BLaER1 treated with 17β-estradiol and CSF1 and Interleukin-3, amounts not matched to agents 10 nM and 100 nM (cell line): ENCODE results near the gene KIAA1755.
A peak's percentile ranks its signal among the peaks of the same experiment; 100 is the strongest.

Source experiments
- H3K27ac ChIP-seq, 11 experiments: shearing (Covaris generic); formaldehyde crosslinking; 2 replicates each; pipeline ENCODE4 v1.8.1; 2022
- H3K27me3 ChIP-seq, 11 experiments: shearing (Covaris generic); formaldehyde crosslinking; 2 replicates each; pipeline ENCODE4 v1.8.1; 2022
- H3K36me3 ChIP-seq, 11 experiments: shearing (Covaris generic); formaldehyde crosslinking; 2 replicates each; pipeline ENCODE4 v1.8.1; 2022
- H3K4me1 ChIP-seq, 10 experiments: shearing (Covaris generic); formaldehyde crosslinking; 2 replicates each; pipeline ENCODE4 v1.8.1; 2022
- H3K4me2 ChIP-seq, 11 experiments: shearing (Covaris generic); formaldehyde crosslinking; 2 replicates each; pipeline ENCODE4 v1.8.1; 2022
- H3K4me3 ChIP-seq, 10 experiments: shearing (Covaris generic); formaldehyde crosslinking; 2 replicates each; pipeline ENCODE4 v1.8.1; 2022
- H3K9ac ChIP-seq, 11 experiments: shearing (Covaris generic); formaldehyde crosslinking; 2 replicates each; pipeline ENCODE4 v1.8.1; 2022
- H3K9me3 ChIP-seq, 11 experiments: shearing (Covaris generic); formaldehyde crosslinking; replicated peaks in 1 of 11; 2 replicates each; pipeline ENCODE4 v1.8.1; 2022
- H4K20me1 ChIP-seq, 11 experiments: shearing (Covaris generic); formaldehyde crosslinking; 2 replicates each; pipeline ENCODE4 v1.8.1; 2022
- Cebpa-rat ChIP-seq, 11 experiments: shearing (Covaris generic); IDR thresholded peaks; 2 replicates each; pipeline ENCODE4 v1.8.1; 2022

KIAA1755 gene

GRCh38 chr20:38245753-38246152 lies 14.8 kb downstream of the KIAA1755 start:
- H3K4me1 ChIP-seq = no peaks in the 10 kb centered on the region
- H3K4me3 ChIP-seq = no peak overlapping the region
- H4K20me1 ChIP-seq = no peaks in the 10 kb centered on the region
- peaks cover 36 to 54% (median 45%) of the 10 kb centered on the region in 11 experiments for H3K9me3 ChIP-seq
- no peak overlapping the region for H3K27ac ChIP-seq
- no peaks in the 10 kb centered on the region; a peak in 1 of 22 replicates for H3K36me3 ChIP-seq
- H3K27me3 ChIP-seq = no peaks in the 10 kb centered on the region
- H3K9ac ChIP-seq = no peak overlapping the region
- no peak overlapping the region for H3K4me2 ChIP-seq
- TF ChIP-seq Cebpa-rat (IDR thresholded peaks at IDR 0.05) = no peak

GRCh38 chr20:38243709-38244020 lies 16.9 kb downstream of the KIAA1755 start:
- Histone ChIP-seq H3K9me3 (peaks cover 46 to 62% (median 55%) of the 10 kb centered on the region in 11 experiments), H3K4me1 (no peaks in the 10 kb centered on the region), H3K4me2 (no peak overlapping the region), H3K4me3 (no peak overlapping the region; a peak in 1 of 20 replicates), H3K27me3 (no peaks in the 10 kb centered on the region), H3K27ac (no peak overlapping the region), H4K20me1 (no peaks in the 10 kb centered on the region), H3K9ac (no peak overlapping the region), H3K36me3 (no peaks in the 10 kb centered on the region; a peak in 1 of 22 replicates)
- TF ChIP-seq Cebpa-rat (IDR thresholded peaks at IDR 0.05) = no peak

GRCh38 chr20:38242848-38243708 lies 17.5 kb downstream of the KIAA1755 start:
- peaks cover 46 to 62% (median 55%) of the 10 kb centered on the region in 11 experiments for H3K9me3 ChIP-seq
- H3K36me3 ChIP-seq = no peaks in the 10 kb centered on the region; a peak in 1 of 22 replicates
- H3K27ac ChIP-seq = no peak overlapping the region
- no peaks in the 10 kb centered on the region for H3K27me3 ChIP-seq
- no peak for TF ChIP-seq Cebpa-rat (IDR thresholded peaks at IDR 0.05)
- no peak overlapping the region for H3K4me2 ChIP-seq
- H3K4me1 ChIP-seq = no peaks in the 10 kb centered on the region
- no peak overlapping the region; a peak in 1 of 20 replicates for H3K4me3 ChIP-seq
- H3K9ac ChIP-seq = no peak overlapping the region
- no peaks in the 10 kb centered on the region for H4K20me1 ChIP-seq

- Histone ChIP-seq H3K27me3 (no peaks in the 10 kb centered on the region), H3K36me3 (no peaks in the 10 kb centered on the region; a peak in 1 of 22 replicates), H3K9me3 (peaks cover 46 to 62% (median 55%) of the 10 kb centered on the region in 11 experiments), H3K4me2 (no peak overlapping the region), H4K20me1 (no peaks in the 10 kb centered on the region), H3K27ac (no peak overlapping the region), H3K9ac (no peak overlapping the region), H3K4me3 (no peak overlapping the region), H3K4me1 (no peaks in the 10 kb centered on the region)
- no peak for TF ChIP-seq Cebpa-rat (IDR thresholded peaks at IDR 0.05)
Measured at GRCh38 chr20:38241201-38241600, 19.3 kb downstream of the KIAA1755 start.

GRCh38 chr20:38239441-38239840 lies 21.1 kb downstream of the KIAA1755 start:
- Histone ChIP-seq H4K20me1 (no peaks in the 10 kb centered on the region), H3K9ac (no peak overlapping the region), H3K4me1 (no peaks in the 10 kb centered on the region), H3K27ac (no peak overlapping the region), H3K9me3 (peaks cover 44 to 51% (median 46%) of the 10 kb centered on the region in 11 experiments), H3K36me3 (no peaks in the 10 kb centered on the region; a peak in 1 of 22 replicates), H3K4me2 (no peak overlapping the region), H3K4me3 (no peak overlapping the region), H3K27me3 (no peaks in the 10 kb centered on the region)
- TF ChIP-seq Cebpa-rat (IDR thresholded peaks at IDR 0.05) = no peak

GRCh38 chr20:38238829-38239228 lies 21.7 kb downstream of the KIAA1755 start:
- TF ChIP-seq Cebpa-rat (IDR thresholded peaks at IDR 0.05) = no peak
- Histone ChIP-seq H3K36me3 (no peaks in the 10 kb centered on the region; a peak in 1 of 22 replicates), H3K27ac (no peak overlapping the region), H3K9ac (no peak overlapping the region), H4K20me1 (no peaks in the 10 kb centered on the region), H3K4me2 (no peak overlapping the region), H3K4me1 (no peaks in the 10 kb centered on the region), H3K4me3 (no peak overlapping the region), H3K27me3 (no peaks in the 10 kb centered on the region), H3K9me3 (peaks cover 38 to 45% (median 39%) of the 10 kb centered on the region in 11 experiments)

GRCh38 chr20:38237381-38237780 lies 23.2 kb downstream of the KIAA1755 start:
- Histone ChIP-seq H3K27me3 (no peaks in the 10 kb centered on the region), H4K20me1 (no peaks in the 10 kb centered on the region), H3K4me2 (no peak overlapping the region), H3K36me3 (no peaks in the 10 kb centered on the region; a peak in 1 of 22 replicates), H3K9me3 (peaks cover 23 to 31% (median 25%) of the 10 kb centered on the region in 11 experiments), H3K9ac (no peak overlapping the region), H3K4me3 (no peak overlapping the region), H3K27ac (no peak overlapping the region), H3K4me1 (no peaks in the 10 kb centered on the region)
- no peak for TF ChIP-seq Cebpa-rat (IDR thresholded peaks at IDR 0.05)

GRCh38 chr20:38231531-38232121 lies 28.9 kb downstream of the KIAA1755 start:
- Histone ChIP-seq H4K20me1 (no peaks in the 10 kb centered on the region), H3K4me3 (no peak overlapping the region), H3K36me3 (no peaks in the 10 kb centered on the region), H3K4me2 (peak overlapping the region in 5 of 11 experiments; percentile 28 to 67 (median 58); a peak in 11 of 22 replicates), H3K27me3 (no peaks in the 10 kb centered on the region), H3K27ac (no peak overlapping the region), H3K9ac (0 out of 22 replicates have a peak overlapping the region, but pooled peaks of 1 of the 11 experiments have one; percentile 3), H3K4me1 (peaks cover 0 to 14% (median 7%) of the 10 kb centered on the region in 10 experiments; a peak in 10 of 20 replicates), H3K9me3 (0 out of 22 replicates have a peak, but pooled peaks cover 0 to 8% (median 0%) of the 10 kb centered on the region in 11 experiments)
- no peak for TF ChIP-seq Cebpa-rat (IDR thresholded peaks at IDR 0.05)

GRCh38 chr20:38230957-38231526 lies 29.5 kb downstream of the KIAA1755 start:
- no peak overlapping the region for H3K9ac ChIP-seq
- H3K4me2 ChIP-seq = peak overlapping the region in 5 of 11 experiments; percentile 28 to 67 (median 58); a peak in 9 of 22 replicates
- no peaks in the 10 kb centered on the region for H4K20me1 ChIP-seq
- 0 out of 22 replicates have a peak, but pooled peaks cover 0 to 8% (median 0%) of the 10 kb centered on the region in 11 experiments for H3K9me3 ChIP-seq
- no peaks in the 10 kb centered on the region for H3K36me3 ChIP-seq
- no peak for TF ChIP-seq Cebpa-rat (IDR thresholded peaks at IDR 0.05)
- peaks cover 0 to 14% (median 7%) of the 10 kb centered on the region in 10 experiments; a peak in 12 of 20 replicates for H3K4me1 ChIP-seq
- no peak overlapping the region for H3K27ac ChIP-seq
- H3K4me3 ChIP-seq = no peak overlapping the region
- H3K27me3 ChIP-seq = no peaks in the 10 kb centered on the region
